BE2C (cell line): Measurements from ENCODE around the gene TMEM138.

Experiments
- DNase-seq: peaks from one replicate; pipeline ENCODE4 v3.0.0-alpha.2; 2020
- H3K27me3 ChIP-seq: fragments of 250-450 bp; sonication (Bioruptor Pico); 2 replicates; pipeline ENCODE4 v1.5.1; 2020; ENCODE audit warnings: mild to moderate bottlenecking
- H3K36me3 ChIP-seq: fragments of 250-450 bp; sonication (Bioruptor Pico); 2 replicates; pipeline ENCODE4 v1.5.1; 2020; ENCODE audit warnings: mild to moderate bottlenecking
- H3K4me1 ChIP-seq: fragments of 250-450 bp; sonication (Bioruptor Pico); 2 replicates; pipeline ENCODE4 v1.5.1; 2020
- H3K4me3 ChIP-seq: 2 replicates; pipeline ENCODE4 v1.5.1; 2011; ENCODE audit warnings: low read depth, low read length
- H3K9me3 ChIP-seq: fragments of 250-450 bp; sonication (Bioruptor Pico); 2 replicates; pipeline ENCODE4 v1.5.1; 2020
- TF ChIP-seq, protein P1 (sequence below): IDR thresholded peaks from 2 replicates; pipeline ENCODE4 v1.5.1; 2012; ENCODE audit warnings: mild to moderate bottlenecking, low read depth, low read length

The TMEM138 gene

DNA sequence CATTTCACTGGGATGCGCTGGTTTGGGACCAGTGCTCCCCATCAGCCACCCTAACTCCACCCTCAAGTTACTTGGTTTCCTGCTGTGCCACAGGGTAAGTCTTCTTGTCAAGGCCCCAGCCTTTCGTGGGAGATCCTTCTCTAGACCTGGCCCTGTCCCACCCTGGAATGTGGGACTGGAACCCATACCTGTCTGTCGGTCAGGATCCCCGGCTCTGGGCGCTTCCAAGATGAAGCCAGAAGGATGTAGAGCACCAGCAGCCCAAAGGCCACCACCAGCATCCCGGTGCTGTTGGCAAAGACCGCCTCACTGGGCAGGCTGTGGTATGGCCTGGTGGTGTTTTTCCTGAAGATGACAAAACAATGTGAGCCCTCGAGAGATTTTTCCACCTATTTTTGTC lies 11.4 kb upstream of the TMEM138 start:
- H3K4me3 ChIP-seq = no peak overlapping the region
- no peaks in the 10 kb centered on the region for H3K27me3 ChIP-seq
- no peak for DNase-seq
- H3K36me3 ChIP-seq = peaks cover 3% of the 10 kb centered on the region; the same call in 1 of the 2 replicates
- TF ChIP-seq, protein P1, sequence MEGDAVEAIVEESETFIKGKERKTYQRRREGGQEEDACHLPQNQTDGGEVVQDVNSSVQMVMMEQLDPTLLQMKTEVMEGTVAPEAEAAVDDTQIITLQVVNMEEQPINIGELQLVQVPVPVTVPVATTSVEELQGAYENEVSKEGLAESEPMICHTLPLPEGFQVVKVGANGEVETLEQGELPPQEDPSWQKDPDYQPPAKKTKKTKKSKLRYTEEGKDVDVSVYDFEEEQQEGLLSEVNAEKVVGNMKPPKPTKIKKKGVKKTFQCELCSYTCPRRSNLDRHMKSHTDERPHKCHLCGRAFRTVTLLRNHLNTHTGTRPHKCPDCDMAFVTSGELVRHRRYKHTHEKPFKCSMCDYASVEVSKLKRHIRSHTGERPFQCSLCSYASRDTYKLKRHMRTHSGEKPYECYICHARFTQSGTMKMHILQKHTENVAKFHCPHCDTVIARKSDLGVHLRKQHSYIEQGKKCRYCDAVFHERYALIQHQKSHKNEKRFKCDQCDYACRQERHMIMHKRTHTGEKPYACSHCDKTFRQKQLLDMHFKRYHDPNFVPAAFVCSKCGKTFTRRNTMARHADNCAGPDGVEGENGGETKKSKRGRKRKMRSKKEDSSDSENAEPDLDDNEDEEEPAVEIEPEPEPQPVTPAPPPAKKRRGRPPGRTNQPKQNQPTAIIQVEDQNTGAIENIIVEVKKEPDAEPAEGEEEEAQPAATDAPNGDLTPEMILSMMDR = no peak
- peaks cover 1% of the 10 kb centered on the region; the same call in 1 of the 2 replicates for H3K4me1 ChIP-seq
- no peaks in the 10 kb centered on the region for H3K9me3 ChIP-seq

DNA sequence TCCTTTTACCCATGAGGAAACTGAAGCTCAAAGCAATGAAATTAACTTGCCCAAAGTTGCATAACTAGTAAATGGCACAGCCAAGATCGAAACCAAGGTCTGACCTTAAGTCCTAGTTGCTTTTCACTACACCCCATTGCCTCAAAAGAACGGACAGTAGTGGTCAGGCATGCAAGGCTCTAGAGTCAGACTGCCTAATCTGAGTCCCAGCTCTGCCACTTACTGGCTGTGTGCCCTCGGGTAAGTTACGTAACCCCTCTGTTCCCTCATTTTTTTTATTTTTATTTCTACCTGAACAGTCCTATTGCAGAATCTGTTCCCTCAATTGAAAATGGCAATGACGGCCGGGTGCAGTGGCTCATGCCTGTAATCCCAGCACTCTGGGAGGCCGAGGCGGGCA lies 10.1 kb upstream of the TMEM138 start:
- no peak overlapping the region for H3K4me3 ChIP-seq
- no peaks in the 10 kb centered on the region for H3K27me3 ChIP-seq
- no peaks in the 10 kb centered on the region for H3K9me3 ChIP-seq
- no peak for DNase-seq
- H3K36me3 ChIP-seq = peaks cover 3% of the 10 kb centered on the region; the same call in 1 of the 2 replicates
- no peaks in the 10 kb centered on the region for H3K4me1 ChIP-seq
- TF ChIP-seq, protein P1 = no peak

DNA sequence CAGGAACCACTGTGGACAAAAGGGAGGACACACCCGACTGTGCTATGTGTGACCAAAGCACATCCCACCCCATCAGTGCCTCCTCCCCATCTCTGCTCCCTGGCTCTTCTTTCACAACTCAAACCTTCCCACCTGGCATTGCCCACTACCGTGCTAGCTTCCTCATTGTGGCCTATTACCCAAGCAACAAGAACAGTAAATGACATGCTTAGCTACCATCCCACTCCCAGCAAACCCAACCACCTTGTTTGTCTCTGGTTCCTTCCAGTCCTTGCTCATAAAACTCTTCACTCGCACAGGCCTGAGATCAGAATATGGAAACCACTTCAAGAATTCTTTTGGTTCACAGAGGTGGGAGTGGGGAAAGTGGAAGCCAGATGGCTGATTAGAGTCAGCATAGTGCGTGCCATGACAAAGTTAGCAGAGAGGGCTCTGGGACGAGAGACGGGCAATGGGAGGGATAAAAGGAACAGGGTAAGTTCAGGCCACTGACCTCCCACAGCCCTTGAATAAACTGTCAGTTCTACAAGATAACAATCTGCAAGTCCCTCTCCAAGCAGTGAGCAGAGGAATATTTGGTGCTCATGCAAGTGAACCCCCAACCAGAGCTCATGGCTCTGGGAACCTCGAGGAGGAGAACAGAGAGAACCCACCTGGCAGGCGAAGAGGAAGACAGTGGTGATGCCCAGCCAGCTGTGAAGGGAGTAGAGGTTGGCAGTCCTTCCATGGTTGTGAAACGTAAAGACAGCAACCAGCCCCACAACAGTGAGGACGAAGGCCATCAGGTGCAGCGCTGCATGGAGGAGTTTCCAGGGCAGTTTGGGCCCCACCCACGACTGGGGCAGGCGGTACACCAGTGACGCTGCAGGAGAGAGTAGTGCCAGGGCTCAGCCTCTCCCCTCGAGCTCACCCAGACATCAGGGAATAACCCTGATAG lies 8.8 kb upstream of the TMEM138 start:
- H3K36me3 ChIP-seq = peaks cover 3% of the 10 kb centered on the region; the same call in 1 of the 2 replicates
- H3K4me1 ChIP-seq = no peaks in the 10 kb centered on the region
- no peak for DNase-seq

DNA sequence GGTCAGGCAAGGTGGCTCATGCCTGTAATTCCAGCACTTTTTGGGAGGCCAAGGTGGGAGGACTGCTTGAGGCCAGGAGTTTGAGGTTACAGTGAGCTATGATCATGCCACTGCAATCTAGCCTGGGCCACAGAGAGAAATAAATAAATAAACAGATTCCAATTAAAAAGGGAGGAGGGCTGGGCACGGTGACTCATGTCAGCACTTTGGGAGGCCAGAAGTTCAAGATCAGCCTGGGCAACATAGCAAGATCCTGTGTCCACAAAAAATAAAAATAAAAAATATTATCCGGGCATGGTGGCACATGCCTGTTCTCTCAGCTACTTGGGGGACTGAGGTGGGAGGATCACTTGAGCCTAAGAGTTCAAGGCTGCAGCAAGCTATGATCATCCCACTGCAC lies 8.0 kb upstream of the TMEM138 start:
- Histone ChIP-seq H3K4me3 (no peak overlapping the region), H3K27me3 (no peaks in the 10 kb centered on the region), H3K36me3 (peaks cover 3% of the 10 kb centered on the region; the same call in 1 of the 2 replicates), H3K9me3 (no peaks in the 10 kb centered on the region), H3K4me1 (no peaks in the 10 kb centered on the region)
- DNase-seq = no peak
- TF ChIP-seq, protein P1 = no peak

More for the DNA sequence above, 8.8 kb upstream of the TMEM138 start:
- no peak overlapping the region for H3K4me3 ChIP-seq
- TF ChIP-seq, protein P1 = no peak
- no peaks in the 10 kb centered on the region for H3K27me3 ChIP-seq
- no peaks in the 10 kb centered on the region for H3K9me3 ChIP-seq

DNA sequence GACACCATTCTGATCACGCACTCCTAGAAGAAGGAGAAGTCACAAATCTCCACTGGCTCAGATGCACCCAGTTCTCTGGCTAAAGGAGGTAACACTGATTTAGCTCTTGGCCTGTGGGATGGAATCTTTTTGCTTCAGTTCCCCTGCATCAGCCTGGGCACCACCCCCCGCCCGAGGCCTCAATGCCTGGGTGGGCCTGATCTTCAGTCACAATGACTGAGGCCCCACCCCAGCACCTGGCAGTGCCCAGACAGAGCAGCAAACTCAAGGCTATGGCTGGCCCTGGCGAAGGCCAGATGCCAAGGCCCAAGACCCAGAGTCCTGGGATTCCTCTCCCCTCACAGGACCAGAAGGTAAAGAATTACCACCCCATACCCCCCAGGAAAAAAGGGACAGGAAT lies 5.5 kb upstream of the TMEM138 start:
- DNase-seq = no peak
- H3K36me3 ChIP-seq = peaks cover 3% of the 10 kb centered on the region; the same call in 1 of the 2 replicates
- TF ChIP-seq, protein P1 = no peak
- H3K27me3 ChIP-seq = no peaks in the 10 kb centered on the region
- H3K9me3 ChIP-seq = no peaks in the 10 kb centered on the region
- H3K4me3 ChIP-seq = no peak overlapping the region
- H3K4me1 ChIP-seq = no peaks in the 10 kb centered on the region
